Naive thymus-derived CD4-positive, alpha-beta T cell (primary cell): ENCODE data around the gene KANSL1L. TPM values are rescaled to one million over a fixed set of nuclear protein-coding genes. Genes with fewer than 3 reads are reported as not detected.

Experiments used
- ATAC-seq: fragments of 150-1000 bp; cut with Tn5 transposase; 2 replicates; pipeline ENCODE4 v1.10.0; 2021; ENCODE audit warnings: mild to moderate bottlenecking, moderate library complexity
- CTCF ChIA-PET: fragments of 350-600 bp; sonication (Branson Sonifier 250); formaldehyde crosslinking; loops from one replicate; lab custom pipeline; 2021; ENCODE audit warnings: antibody characterized with exemption; lab: Charles Lee
- POLR2A ChIA-PET: fragments of 350-600 bp; sonication (Branson Sonifier 250); formaldehyde crosslinking; loops from one replicate; lab custom pipeline; 2021; ENCODE audit warnings: antibody characterized with exemption, inconsistent platforms; lab: Charles Lee
- DNase-seq, 9 donors: peaks; one replicate each; pipeline versions ENCODE4 v3.0.0 to v3.0.0-alpha.2; 2020 to 2022; ENCODE audit warnings: mixed read lengths in 1 of 9
- H3K27ac ChIP-seq: one replicate; pipeline ENCODE4 v1.7.0; 2013; ENCODE audit warnings: mild to moderate bottlenecking, low read depth, low read length, moderate library complexity
- H3K27me3 ChIP-seq, 2 donors: one replicate each; pipeline ENCODE4 v1.7.0; 2013; ENCODE audit warnings: low read length in 2 of 2, mild to moderate bottlenecking in 2 of 2, moderate library complexity in 2 of 2; ENCODE audit not compliant: control insufficient read depth in 2 of 2, insufficient read depth in 2 of 2
- H3K36me3 ChIP-seq, 3 experiments: 1 replicate in 2 of 3; 2 replicates in 1 of 3; pipeline ENCODE4 v1.7.0; 2013; ENCODE audit warnings: low read length in 3 of 3, mild to moderate bottlenecking in 3 of 3, moderate library complexity in 1 of 3; ENCODE audit not compliant: insufficient read depth in 3 of 3, control insufficient read depth in 2 of 3
- H3K4me1 ChIP-seq, 2 donors: one replicate each; pipeline ENCODE4 v1.7.0; 2013; ENCODE audit warnings: low read length in 2 of 2, mild to moderate bottlenecking in 2 of 2, moderate library complexity in 1 of 2; ENCODE audit not compliant: control insufficient read depth in 2 of 2, insufficient read depth in 2 of 2
- H3K4me3 ChIP-seq: 2 replicates; pipeline ENCODE4 v1.7.0; 2013; ENCODE audit warnings: mild to moderate bottlenecking, low read length
- H3K9me3 ChIP-seq, 3 experiments: 1 replicate in 2 of 3; 2 replicates in 1 of 3; pipeline ENCODE4 v1.7.0; 2013; ENCODE audit warnings: low read length in 3 of 3; ENCODE audit not compliant: control insufficient read depth in 2 of 3
- H3K27ac Mint-ChIP-seq, 9 donors: one replicate each; pipeline ENCODE4 v1.8.0; 2020 to 2022; ENCODE audit warnings: mixed read lengths in 9 of 9, mild to moderate bottlenecking in 8 of 9, moderate library complexity in 5 of 9, inconsistent platforms in 2 of 9
- H3K27me3 Mint-ChIP-seq, 5 donors: one replicate each; pipeline ENCODE4 v1.8.0; 2021 to 2022; ENCODE audit warnings: mixed read lengths in 5 of 5, mild to moderate bottlenecking in 1 of 5
- H3K36me3 Mint-ChIP-seq, 5 donors: one replicate each; pipeline ENCODE4 v1.8.0; 2020 to 2022; ENCODE audit warnings: mixed read lengths in 5 of 5, mild to moderate bottlenecking in 3 of 5, inconsistent platforms in 1 of 5
- H3K4me1 Mint-ChIP-seq, 7 donors: one replicate each; pipeline ENCODE4 v1.8.0; 2020 to 2022; ENCODE audit warnings: mixed read lengths in 7 of 7, mild to moderate bottlenecking in 3 of 7, inconsistent platforms in 1 of 7
- H3K4me3 Mint-ChIP-seq, 10 donors: one replicate each; pipeline ENCODE4 v1.8.0; 2020 to 2022; ENCODE audit warnings: mild to moderate bottlenecking in 10 of 10, mixed read lengths in 10 of 10, moderate library complexity in 6 of 10, inconsistent platforms in 2 of 10
- H3K9me3 Mint-ChIP-seq, 11 donors: one replicate each; pipeline ENCODE4 v1.8.0; 2020 to 2022; ENCODE audit warnings: mixed read lengths in 11 of 11, mild to moderate bottlenecking in 4 of 11, inconsistent platforms in 1 of 11, moderate library complexity in 1 of 11
- intact Hi-C, 2 donors: fragments of 100-400 bp; cut with micrococcal nuclease; formaldehyde crosslinking; loops; one replicate each; pipeline ENCODE4 v1.15.1; 2023
- polyA plus RNA-seq, 2 donors: library from polyadenylated mRNA; unstranded; fragments of 300-500 nt; fragmentation: Illumina TruSeq; gene quantifications; one replicate each; pipeline ENCODE4 v1.2.3, GENCODE V29; 2021
- total RNA-seq, 6 experiments: library from RNA in 5 of 6; stranded (reverse) in 5 of 6; gene quantifications; 1 replicate in 5 of 6; 2 replicates in 1 of 6; pipeline ENCODE4 v1.2.3 and lab custom pipeline; 2021 to 2026

The KANSL1L gene
- total and polyA plus RNA-seq, 7 experiments from 2014 or later, result 1.5 to 23.3 (median 8.4) TPM

DNA sequence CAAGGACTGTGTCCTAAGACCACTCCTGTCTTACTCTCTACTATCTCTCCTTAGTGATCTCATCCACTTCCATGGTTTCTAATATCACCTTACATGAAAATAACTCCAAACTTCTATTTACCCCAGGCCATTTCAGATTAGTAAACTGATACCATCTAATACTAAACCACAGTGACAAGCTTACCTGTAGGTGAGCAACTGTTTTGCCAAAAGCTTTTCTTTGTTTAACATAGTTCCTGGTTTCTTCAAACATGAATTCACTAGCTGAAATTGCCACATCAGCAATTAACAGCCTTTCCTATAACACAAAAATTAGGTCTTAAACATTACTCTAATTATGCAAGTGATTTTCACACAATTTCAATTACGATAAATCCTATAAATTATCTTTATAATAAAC lies 31.9 kb upstream of the KANSL1L start:
- H3K27me3 Mint-ChIP-seq, result peaks cover 16 to 28% (median 25%) of the 10 kb centered on the region in 5 donors
- no peak overlapping the region for H3K27ac Mint-ChIP-seq
- H3K4me3 Mint-ChIP-seq, result no peak overlapping the region
- no peaks in the 10 kb centered on the region for H3K9me3 Mint-ChIP-seq
- H3K4me3 ChIP-seq, result no peak overlapping the region
- H3K36me3 ChIP-seq, result no peaks in the 10 kb centered on the region
- H3K27me3 ChIP-seq, result peaks cover 0 to 4% of the 10 kb centered on the region in 2 donors
- H3K4me1 Mint-ChIP-seq, result peaks cover 0 to 3% (median 0%) of the 10 kb centered on the region in 7 donors
- ATAC-seq (no peak), DNase-seq (no peak)
- H3K9me3 ChIP-seq, result no peaks in the 10 kb centered on the region
- no peaks in the 10 kb centered on the region for H3K4me1 ChIP-seq
- intact Hi-C loops, result no loop called here
- no peak overlapping the region for H3K27ac ChIP-seq
- POLR2A ChIA-PET, result no interaction called here
- CTCF ChIA-PET, result no interaction called here
- H3K36me3 Mint-ChIP-seq, result no peaks in the 10 kb centered on the region

DNA sequence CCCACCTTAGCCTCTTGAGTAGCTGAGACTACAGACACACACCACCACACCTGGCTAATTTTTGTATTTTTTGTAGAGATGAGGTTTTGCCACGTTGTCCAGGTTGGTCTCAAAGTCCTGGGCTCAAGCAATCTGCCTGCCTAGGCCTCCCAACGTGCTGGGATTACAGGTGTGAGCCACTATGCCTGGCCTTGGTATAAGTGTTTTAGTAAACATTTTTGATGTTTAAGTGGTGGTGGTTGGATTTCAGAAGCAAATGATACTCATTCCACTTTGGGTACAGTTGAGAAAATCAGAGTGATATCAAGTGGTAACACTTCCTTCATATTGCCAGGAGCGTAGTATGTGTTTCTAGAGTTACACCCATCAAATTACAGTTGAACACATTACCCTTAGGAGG lies 28.6 kb upstream of the KANSL1L start:
- H3K36me3 Mint-ChIP-seq, result no peaks in the 10 kb centered on the region
- Histone ChIP-seq H3K36me3 (no peaks in the 10 kb centered on the region), H3K4me3 (no peak overlapping the region), H3K27ac (no peak overlapping the region), H3K9me3 (no peaks in the 10 kb centered on the region), H3K27me3 (peaks cover 0 to 4% of the 10 kb centered on the region in 2 donors), H3K4me1 (no peaks in the 10 kb centered on the region)
- no peak for DNase-seq
- ATAC-seq, result no peak
- peaks cover 8 to 24% (median 16%) of the 10 kb centered on the region in 5 donors for H3K27me3 Mint-ChIP-seq
- H3K27ac Mint-ChIP-seq, result no peak overlapping the region
- intact Hi-C loops, result loop anchor here (1.0 to 5.0 kb wide), 6 partner anchors 223 to 1805 kb away; no protein-coding TSS in a partner anchor
- no peak overlapping the region for H3K4me3 Mint-ChIP-seq
- no peaks in the 10 kb centered on the region for H3K9me3 Mint-ChIP-seq
- CTCF ChIA-PET, result interaction anchor here (1.7 kb wide), 1 partner anchor 222 kb away, joined by 15 read pairs; no protein-coding TSS in a partner anchor
- H3K4me1 Mint-ChIP-seq, result peaks cover 0 to 3% (median 0%) of the 10 kb centered on the region in 7 donors
- POLR2A ChIA-PET, result no interaction called here

DNA sequence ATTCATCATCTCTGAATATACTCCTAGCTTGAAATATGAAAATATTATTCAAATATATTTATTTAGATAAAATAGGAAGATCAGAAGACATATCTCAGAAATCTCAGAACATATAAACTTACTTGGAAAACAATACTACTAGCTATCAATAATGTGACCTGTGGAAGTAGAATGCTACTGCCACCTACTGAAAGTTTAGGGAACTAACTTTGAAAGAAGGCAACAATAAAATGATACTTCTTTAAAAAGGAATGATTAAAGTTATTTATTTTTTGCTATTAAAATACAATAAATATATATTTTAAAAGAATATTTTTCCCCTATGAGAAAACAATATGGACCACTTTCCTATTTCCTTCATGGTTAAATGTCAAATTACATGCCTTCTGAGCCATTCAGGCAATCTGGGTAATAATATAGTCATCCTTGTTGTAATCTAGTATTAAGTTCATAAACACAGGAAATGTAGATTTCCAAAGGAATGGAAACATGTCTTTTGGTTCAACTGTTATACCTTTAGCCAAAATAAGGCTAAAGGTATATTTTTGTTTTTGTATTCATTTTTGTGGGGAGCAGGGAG lies 28.1 kb upstream of the KANSL1L start:
- peaks cover 8 to 24% (median 16%) of the 10 kb centered on the region in 5 donors for H3K27me3 Mint-ChIP-seq
- no peaks in the 10 kb centered on the region for H3K9me3 Mint-ChIP-seq
- ChIA-PET CTCF (interaction anchor here (0.6 to 1.7 kb wide), 16 partner anchors 10 to 864 kb away, joined by 3 to 15 read pairs (median 4); no protein-coding TSS in a partner anchor), POLR2A (interaction anchor here (0.6 kb wide), 1 partner anchor 126 kb away, joined by 3 read pairs; no protein-coding TSS in a partner anchor)
- no peaks in the 10 kb centered on the region for H3K9me3 ChIP-seq
- DNase-seq (peak in 5 of 9 donors; percentile 22 to 42 (median 28)), ATAC-seq (no peak)
- no peaks in the 10 kb centered on the region for H3K36me3 Mint-ChIP-seq
- H3K4me1 ChIP-seq, result no peaks in the 10 kb centered on the region
- peaks cover 0 to 3% (median 0%) of the 10 kb centered on the region in 7 donors for H3K4me1 Mint-ChIP-seq
- no peak overlapping the region for H3K4me3 ChIP-seq
- H3K4me3 Mint-ChIP-seq, result no peak overlapping the region
- H3K36me3 ChIP-seq, result no peaks in the 10 kb centered on the region
- H3K27ac Mint-ChIP-seq, result no peak overlapping the region
- no peak overlapping the region for H3K27ac ChIP-seq
- H3K27me3 ChIP-seq, result peaks cover 0 to 4% of the 10 kb centered on the region in 2 donors
- intact Hi-C loops, result loop anchor here (1.0 to 5.0 kb wide), 6 partner anchors 222 to 1804 kb away; no protein-coding TSS in a partner anchor

DNA sequence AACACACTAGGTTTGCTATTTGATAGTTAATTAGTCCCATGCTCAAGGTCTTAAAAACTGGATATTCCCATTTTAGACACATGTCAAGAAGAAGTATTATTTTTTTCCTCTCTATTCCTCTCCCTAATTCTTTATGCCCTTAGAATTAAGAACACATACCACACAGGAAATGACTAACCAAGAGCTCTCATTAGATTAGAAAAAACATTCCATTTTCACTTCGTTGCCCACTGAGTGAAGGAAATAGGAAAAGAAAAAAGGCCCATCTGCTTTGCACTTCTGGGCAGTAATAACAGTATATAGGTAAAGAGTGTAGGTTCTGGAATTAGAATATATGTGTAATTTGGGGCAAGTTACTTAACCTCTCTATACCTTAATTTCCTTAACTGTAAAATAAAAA lies 27.1 kb upstream of the KANSL1L start:
- DNase-seq (no peak), ATAC-seq (no peak)
- no peaks in the 10 kb centered on the region for H3K9me3 Mint-ChIP-seq
- Histone ChIP-seq H3K4me1 (no peaks in the 10 kb centered on the region), H3K27me3 (peaks cover 0 to 4% of the 10 kb centered on the region in 2 donors), H3K36me3 (no peaks in the 10 kb centered on the region), H3K4me3 (no peak overlapping the region), H3K27ac (no peak overlapping the region), H3K9me3 (no peaks in the 10 kb centered on the region)
- H3K4me3 Mint-ChIP-seq, result no peak overlapping the region
- intact Hi-C loops, result loop anchor here (2.0 to 5.0 kb wide), 3 partner anchors 864 to 1731 kb away; no protein-coding TSS in a partner anchor
- ChIA-PET CTCF (interaction anchor here (0.7 to 1.7 kb wide), 13 partner anchors 9 to 864 kb away, joined by 3 to 15 read pairs (median 4); no protein-coding TSS in a partner anchor), POLR2A (interaction anchor here (0.6 kb wide), 1 partner anchor 125 kb away, joined by 3 read pairs; no protein-coding TSS in a partner anchor)
- peaks cover 0 to 3% (median 0%) of the 10 kb centered on the region in 7 donors for H3K4me1 Mint-ChIP-seq
- no peak overlapping the region for H3K27ac Mint-ChIP-seq
- H3K36me3 Mint-ChIP-seq, result no peaks in the 10 kb centered on the region
- H3K27me3 Mint-ChIP-seq, result peaks cover 8 to 24% (median 16%) of the 10 kb centered on the region in 5 donors

DNA sequence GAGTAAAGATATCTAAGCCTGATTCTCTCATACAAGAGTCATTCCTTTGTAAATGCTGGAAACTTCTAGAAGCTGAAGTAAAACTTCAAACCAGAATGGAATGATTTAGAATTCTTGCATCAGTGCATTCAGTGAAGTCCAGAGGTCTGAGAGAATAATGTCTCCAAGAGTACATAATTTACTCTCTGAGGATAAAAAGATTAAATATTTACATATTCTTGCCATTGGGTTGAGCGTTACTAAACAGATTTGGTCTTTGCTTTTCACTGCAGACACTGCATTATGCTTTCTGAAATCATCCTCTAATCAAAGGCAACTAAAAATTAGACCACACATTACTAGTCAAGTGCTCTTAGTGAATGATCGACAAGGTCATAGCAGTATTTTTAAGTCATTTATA lies 26.5 kb upstream of the KANSL1L start:
- H3K4me3 Mint-ChIP-seq, result no peak overlapping the region
- Histone ChIP-seq H3K27me3 (peaks cover 0 to 4% of the 10 kb centered on the region in 2 donors), H3K4me1 (no peaks in the 10 kb centered on the region), H3K4me3 (no peak overlapping the region), H3K27ac (no peak overlapping the region), H3K9me3 (no peaks in the 10 kb centered on the region), H3K36me3 (no peaks in the 10 kb centered on the region)
- ATAC-seq, result no peak
- H3K27me3 Mint-ChIP-seq, result peaks cover 3 to 20% (median 12%) of the 10 kb centered on the region in 5 donors
- ChIA-PET CTCF (interaction anchor here (0.6 to 1.3 kb wide), 3 partner anchors 10 to 220 kb away, joined by 3 read pairs; no protein-coding TSS in a partner anchor), POLR2A (no interaction called here)
- H3K9me3 Mint-ChIP-seq, result no peaks in the 10 kb centered on the region
- intact Hi-C loops, result loop anchor here (2.0 to 5.0 kb wide), 3 partner anchors 863 to 1730 kb away; no protein-coding TSS in a partner anchor
- no peaks in the 10 kb centered on the region for H3K36me3 Mint-ChIP-seq
- no peak overlapping the region for H3K27ac Mint-ChIP-seq
- DNase-seq, result no peak
- H3K4me1 Mint-ChIP-seq, result peaks cover 0 to 3% (median 0%) of the 10 kb centered on the region in 7 donors

DNA sequence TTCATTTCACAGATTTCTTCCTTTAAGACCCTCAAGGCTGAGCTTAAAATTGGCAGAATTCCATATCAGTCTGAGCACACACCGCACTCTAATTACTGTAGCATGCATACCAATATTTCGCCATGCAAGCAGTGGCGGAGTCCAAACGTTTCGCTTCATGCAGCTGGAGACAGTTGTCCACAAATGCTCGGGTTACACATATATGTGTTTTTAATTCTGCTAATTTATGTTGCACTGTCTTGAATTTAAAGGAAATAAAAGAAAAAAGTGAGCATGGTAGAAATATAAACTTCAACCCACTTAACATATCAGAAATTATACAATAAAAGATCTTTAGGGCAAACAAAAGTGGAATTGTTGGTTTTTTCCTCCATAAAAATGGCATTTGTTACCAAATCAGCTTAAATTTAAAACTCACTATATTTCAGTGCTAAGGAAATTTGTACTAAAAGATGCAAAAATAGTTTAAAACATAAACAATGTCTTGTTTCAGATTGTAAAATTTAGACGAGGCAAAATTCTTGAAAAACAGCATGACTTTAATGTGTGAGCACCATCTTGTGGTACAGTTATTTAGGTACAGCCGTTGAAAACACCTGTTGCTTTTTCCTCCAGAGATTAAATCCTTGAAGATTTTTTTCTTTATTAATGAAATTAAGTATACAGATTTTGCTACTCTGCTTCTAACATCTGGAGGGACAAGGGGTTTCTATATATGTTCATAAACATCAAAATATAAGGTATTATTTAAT lies 24.1 kb upstream of the KANSL1L start:
- Histone ChIP-seq H3K27me3 (no peaks in the 10 kb centered on the region), H3K4me1 (no peaks in the 10 kb centered on the region), H3K4me3 (no peak overlapping the region), H3K27ac (no peak overlapping the region), H3K36me3 (no peaks in the 10 kb centered on the region), H3K9me3 (no peaks in the 10 kb centered on the region)
- Mint-ChIP-seq H3K27me3 (peaks cover 0 to 16% (median 0%) of the 10 kb centered on the region in 5 donors), H3K4me1 (peaks cover 0 to 3% (median 0%) of the 10 kb centered on the region in 7 donors), H3K27ac (no peak overlapping the region), H3K36me3 (no peaks in the 10 kb centered on the region), H3K4me3 (no peak overlapping the region), H3K9me3 (no peaks in the 10 kb centered on the region)
- POLR2A ChIA-PET, result interaction anchor here (0.6 kb wide), 1 partner anchor 134 kb away, joined by 3 read pairs; no protein-coding TSS in a partner anchor
- DNase-seq, result peak in 7 of 9 donors; percentile 20 to 55 (median 39)
- peak; percentile 58 for ATAC-seq
- CTCF ChIA-PET, result interaction anchor here (0.7 to 2.9 kb wide), 9 partner anchors 12 to 237 kb away, joined by 4 to 37 read pairs (median 7); no protein-coding TSS in a partner anchor
- intact Hi-C loops, result loop anchor here (1.0 to 5.0 kb wide), 8 partner anchors 24 to 1800 kb away; partner anchors contain the start of gene KANSL1L (in 1 of the 2)
